HG03045 (cell line): Measurements from ENCODE around the gene ATP1A2.
"Not testable (repeated sequence)": the region's sequence is repeated elsewhere in the genome, so short reads cannot be mapped to it uniquely, and the experiment has no call there.

Experiments
- ATAC-seq: cut with Tn5 transposase; IDR thresholded peaks from one replicate; pipeline ENCODE4 v1.9.1; 2021; ENCODE audit warnings: mild to moderate bottlenecking, moderate library complexity; ENCODE audit not compliant: unreplicated experiment

ATP1A2 gene

GRCh38 chr1:160122978-160123495 is 7.5 kb downstream of the ATP1A2 start:
- ATAC-seq = no peak

- ATAC-seq = no peak
Measured at GRCh38 chr1:160123726-160124125, 8.2 kb downstream of the ATP1A2 start.

GRCh38 chr1:160124705-160125478 is 9.3 kb downstream of the ATP1A2 start:
- ATAC-seq = no peak

- no peak for ATAC-seq
Measured at GRCh38 chr1:160125746-160126145, 10.2 kb downstream of the ATP1A2 start.

GRCh38 chr1:160126342-160126741 is 10.8 kb downstream of the ATP1A2 start:
- ATAC-seq = not testable (repeated sequence)

GRCh38 chr1:160127381-160127780 is 11.8 kb downstream of the ATP1A2 start:
- ATAC-seq = no peak

- ATAC-seq = no peak
Measured at GRCh38 chr1:160127865-160128523, 12.4 kb downstream of the ATP1A2 start.

GRCh38 chr1:160128636-160129035 is 13.1 kb downstream of the ATP1A2 start:
- ATAC-seq = no peak

GRCh38 chr1:160129046-160129445 is 13.5 kb downstream of the ATP1A2 start:
- ATAC-seq = no peak

GRCh38 chr1:160129558-160129957 is 14.0 kb downstream of the ATP1A2 start:
- no peak for ATAC-seq

GRCh38 chr1:160129966-160130365 is 14.4 kb downstream of the ATP1A2 start:
- ATAC-seq = no peak

GRCh38 chr1:160130486-160130885 is 14.9 kb downstream of the ATP1A2 start:
- no peak for ATAC-seq

GRCh38 chr1:160130939-160131338 is 15.4 kb downstream of the ATP1A2 start:
- ATAC-seq = no peak

GRCh38 chr1:160131803-160132565 is 16.4 kb downstream of the ATP1A2 start:
- ATAC-seq = no peak

- ATAC-seq = no peak
Measured at GRCh38 chr1:160133990-160134770, 18.6 kb downstream of the ATP1A2 start.

GRCh38 chr1:160134791-160135572 is 19.4 kb downstream of the ATP1A2 start:
- ATAC-seq = no peak

GRCh38 chr1:160136121-160136925 is 20.8 kb downstream of the ATP1A2 start:
- no peak for ATAC-seq

- ATAC-seq = no peak
Measured at GRCh38 chr1:160136926-160137200, 21.3 kb downstream of the ATP1A2 start.

- ATAC-seq = no peak
Measured at GRCh38 chr1:160137216-160137862, 21.8 kb downstream of the ATP1A2 start.
